ENCODE measurements around the gene EVC2.

EVC2 gene

DNA sequence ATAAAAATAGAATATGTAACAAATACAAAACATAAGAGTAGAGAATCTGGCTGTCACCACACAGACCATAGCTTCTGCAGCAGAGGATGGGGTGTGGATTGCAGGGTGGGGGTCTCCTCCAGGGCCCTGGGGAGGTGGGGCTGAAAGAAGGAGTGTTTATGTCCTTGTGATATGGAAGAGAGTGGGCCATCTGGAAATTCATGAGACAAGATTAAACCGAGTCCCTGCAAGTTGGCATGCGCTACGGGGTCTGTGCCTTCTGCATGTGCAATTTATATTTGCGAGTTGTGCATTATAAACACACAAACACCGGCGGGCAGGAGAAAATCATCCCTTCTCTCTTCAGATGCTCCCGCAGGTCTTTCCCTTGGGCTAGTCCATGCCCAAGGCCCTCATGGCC is 145.9 kb downstream of the EVC2 start:
- no peak for DNase-seq (ENCODE audit: low spot score)

DNA sequence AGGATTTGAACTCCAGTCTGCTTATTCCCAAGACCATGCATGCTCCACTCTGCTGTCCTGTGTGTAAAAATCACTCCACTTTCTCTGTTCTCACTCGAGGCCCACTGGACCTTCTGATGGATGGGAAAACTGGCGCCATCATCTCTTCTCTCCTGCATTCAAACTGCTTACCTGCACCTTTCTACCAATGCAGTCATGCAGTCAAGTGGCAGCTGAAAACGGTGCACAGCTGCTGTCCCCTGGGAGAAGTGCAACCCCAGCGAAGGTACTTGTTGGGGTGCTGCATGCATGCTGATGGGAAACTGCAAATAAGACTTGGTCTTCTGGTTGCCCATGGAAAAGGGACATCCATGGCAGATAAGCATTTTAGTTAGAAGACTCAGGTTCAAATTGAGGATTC is 147.1 kb downstream of the EVC2 start:
- no peak for DNase-seq (ENCODE audit: low spot score)

DNA sequence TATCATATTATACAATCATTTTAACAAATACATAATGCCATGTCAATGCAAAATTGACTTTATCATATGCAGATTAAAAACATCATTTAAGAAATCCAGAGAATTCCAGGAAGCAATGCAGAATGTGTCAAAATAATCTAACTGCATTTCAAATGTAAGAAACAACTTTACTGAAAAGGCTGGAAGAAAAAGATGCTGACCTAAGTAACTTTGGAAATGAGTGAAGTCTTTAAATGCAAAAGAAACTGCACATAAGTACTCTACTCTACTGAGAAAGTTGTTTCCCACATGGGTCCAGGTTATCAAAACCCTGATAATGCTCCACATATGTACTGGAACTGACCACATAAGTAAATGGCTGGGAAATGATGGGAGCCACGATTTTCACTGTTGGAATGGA is 149.9 kb downstream of the EVC2 start:
- DNase-seq (ENCODE audit: low spot score) = no peak

DNA sequence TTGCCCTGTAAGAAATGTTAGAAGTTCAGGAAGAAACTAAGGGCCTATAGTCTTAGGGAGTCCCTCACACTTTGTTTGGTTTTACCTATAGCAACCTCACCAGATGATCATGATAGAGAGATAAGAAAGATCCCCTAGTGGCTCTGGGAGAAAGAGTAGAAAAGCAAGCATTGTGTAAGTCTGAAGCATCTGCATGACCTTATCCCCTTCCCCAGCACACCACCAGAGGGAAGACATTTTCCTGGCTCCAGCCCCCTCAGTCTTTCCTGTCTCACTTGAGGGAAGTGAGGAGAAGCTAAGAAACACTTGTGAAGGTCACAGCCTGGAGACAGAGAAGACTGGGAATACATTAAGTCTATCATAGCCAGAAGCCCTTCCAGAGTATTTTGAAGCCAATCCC is 154.0 kb downstream of the EVC2 start:
- DNase-seq (ENCODE audit: low spot score) = no peak

DNA sequence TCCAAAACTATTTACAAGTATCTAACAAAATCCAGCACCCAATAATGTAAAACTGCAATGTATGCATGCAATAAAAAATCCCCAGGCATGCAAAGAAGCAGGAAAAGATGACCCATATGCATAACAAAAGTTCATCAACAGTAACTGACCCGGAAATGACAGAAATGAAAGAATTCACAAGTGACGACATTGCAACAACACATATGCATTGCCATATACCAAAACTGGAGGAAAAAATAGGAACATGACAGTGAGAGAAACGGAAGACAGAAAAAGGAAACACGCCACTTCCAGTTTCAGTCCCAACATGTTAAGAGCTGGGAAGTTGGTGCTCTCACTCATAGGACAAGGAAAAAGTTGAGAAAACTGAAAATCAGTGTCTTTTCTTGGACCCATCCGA is 154.6 kb downstream of the EVC2 start:
- no peak for DNase-seq (ENCODE audit: low spot score)

DNA sequence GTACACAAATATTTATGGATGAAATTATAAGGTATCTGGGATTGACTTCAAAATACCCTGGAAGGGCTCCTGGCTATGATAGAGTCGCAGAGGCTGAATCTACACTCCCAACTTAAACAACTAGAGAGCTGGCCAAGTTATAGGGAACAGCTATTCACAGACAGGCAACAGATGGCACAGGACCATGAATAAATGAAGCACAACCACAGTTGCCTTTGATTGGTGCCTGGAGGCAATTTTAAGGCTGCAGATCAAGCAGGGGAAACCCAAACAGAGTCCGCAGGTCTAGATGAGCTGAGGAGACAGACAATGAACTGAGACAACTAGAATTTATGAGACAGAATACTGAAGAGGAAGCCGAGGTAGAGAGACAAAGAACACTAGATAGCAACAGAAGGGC is 155.9 kb downstream of the EVC2 start:
- DNase-seq (ENCODE audit: low spot score) = no peak

DNA sequence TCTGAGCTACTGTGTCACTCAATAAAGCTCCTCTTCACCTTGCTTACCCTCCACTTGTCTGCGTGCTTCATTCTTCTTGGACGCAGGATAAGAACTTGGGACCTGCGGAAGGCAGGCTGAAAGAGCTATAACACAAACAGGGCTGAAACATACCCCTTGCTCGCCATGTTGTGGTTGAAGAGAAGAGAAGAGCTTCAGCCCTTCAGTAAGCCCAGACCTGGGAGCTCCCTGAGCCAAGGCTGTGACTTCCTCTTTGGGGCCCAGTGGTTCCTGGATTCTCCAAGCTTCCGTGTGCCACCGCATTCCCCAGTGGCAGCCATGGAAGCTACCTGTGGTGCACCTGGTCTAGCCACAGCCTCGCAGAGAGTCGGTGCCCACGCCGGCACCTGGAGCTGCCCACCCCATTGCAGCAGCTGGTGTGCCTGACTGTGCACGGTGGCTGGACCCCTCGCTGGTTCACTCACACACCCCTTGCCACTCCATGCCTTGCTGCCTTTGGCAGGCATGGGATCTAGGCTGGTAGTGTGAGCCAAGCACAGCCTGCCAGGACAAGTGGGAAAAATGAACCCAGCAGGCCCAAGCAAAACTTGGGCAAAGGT is 160.6 kb downstream of the EVC2 start:
- no peak for DNase-seq (ENCODE audit: low spot score)

DNA sequence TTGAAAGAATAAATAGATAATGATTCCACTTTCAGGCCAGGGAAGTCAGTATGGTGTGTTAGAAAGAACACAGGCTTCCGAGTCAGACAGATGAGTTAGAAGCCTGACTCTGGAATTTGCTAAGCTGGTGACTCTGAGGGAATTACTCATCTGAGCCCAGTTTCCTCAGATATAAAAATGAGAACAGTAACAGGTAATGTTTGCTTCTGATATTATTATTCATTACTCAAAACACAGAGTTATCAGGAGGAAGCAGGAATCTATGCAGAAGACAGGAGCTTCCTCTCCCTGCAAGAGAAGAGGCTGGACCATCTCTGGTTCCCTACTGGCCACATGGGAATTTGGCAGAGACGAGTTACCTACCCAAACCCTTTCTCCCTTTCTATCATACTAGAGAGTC is 163.1 kb downstream of the EVC2 start:
- DNase-seq (ENCODE audit: low spot score) = no peak

DNA sequence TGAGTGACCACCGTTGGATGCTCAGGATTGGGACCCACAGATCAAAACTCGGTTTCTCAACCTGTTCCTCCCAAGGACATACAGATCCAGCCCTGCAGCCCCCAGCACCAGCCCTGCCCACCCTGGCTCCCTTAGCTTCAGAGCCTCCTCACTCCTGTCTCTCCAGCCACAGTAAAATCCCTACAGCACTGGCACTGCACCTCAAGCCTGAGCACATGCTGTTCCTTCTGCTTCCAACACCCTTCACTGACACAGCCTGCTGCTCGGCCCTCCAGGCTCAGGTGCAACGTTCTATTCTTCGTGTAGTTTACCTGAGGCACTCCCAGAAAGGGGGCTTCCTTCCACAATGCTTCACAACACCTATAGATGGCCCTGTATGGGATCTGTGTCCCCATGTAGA is 163.6 kb downstream of the EVC2 start:
- no peak for DNase-seq (ENCODE audit: low spot score)

DNA sequence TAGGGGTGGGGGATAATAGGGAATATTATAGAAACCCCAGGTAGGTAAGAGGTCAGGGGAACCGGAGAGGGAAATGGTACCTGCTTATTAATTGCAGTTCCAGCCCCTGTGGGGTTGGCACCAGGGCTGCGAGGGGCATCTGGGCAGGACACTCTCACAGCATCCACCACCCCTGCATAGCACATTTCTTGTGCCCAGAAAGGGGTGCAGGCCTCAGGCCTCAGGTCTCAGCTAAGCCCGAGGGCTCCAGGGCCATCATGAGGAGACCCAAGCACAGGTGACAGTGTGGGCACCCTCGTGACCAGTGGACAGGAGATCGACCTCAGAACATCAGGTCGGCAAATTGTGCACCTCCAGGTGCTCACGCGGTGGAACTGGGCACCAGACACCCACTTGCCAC is 164.7 kb downstream of the EVC2 start:
- no peak for DNase-seq (ENCODE audit: low spot score)

DNA sequence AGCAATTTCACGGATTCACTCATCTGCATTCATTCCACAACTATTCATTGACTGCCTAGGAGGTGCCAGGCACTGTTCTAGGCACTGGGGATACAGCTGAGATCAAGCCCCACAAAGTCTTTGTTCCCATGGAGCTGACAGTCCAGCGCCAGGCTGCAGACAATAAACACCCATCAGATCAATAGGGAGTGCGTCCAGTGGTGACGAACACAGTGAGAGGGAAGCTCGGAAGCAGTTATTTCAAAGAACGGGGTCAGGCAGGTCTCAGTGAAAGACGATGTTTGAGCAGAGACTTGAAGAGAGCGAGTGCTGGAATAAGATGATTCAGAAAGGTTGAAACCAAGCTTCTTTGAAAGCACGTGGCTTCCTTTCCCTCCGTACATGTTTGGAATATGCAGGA is 167.2 kb downstream of the EVC2 start:
- DNase-seq (ENCODE audit: low spot score) = no peak

DNA sequence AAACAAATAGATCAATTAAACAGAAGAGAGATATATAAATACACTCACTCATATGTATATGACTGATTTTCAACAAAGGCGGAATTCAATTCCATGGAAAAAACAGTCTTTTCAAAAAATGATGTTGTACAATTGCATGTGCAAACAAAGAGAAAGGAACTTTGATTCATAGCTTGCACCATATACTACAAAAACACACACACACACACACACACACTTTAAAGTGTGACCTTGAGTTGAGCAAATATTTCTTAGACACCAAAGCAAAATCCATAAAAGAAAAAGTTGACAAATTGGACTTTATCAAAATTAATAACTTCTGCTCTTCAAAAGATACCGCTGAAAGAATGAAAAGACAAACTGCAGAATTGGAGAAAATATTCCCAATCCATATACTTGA is 168.8 kb downstream of the EVC2 start:
- no peak for DNase-seq (ENCODE audit: low spot score)

DNA sequence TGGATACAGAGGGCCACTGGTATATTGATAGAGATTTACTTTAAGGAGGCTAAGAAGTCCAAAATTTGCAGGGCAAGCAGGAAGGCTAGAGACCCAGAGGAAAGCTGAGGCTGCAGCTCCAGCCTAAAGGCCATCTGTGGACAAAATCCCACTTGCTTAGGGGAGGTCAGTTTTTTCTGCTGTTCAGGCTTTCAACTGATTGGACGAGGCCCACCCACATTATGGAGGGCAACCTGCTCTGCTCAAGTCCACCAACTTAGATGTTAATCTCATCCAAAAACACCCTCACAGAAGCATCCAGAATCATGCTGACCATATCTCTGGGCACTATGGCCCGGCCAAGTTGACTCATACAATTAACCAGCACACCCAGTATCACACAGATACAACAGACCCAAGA is 176.3 kb downstream of the EVC2 start:
- DNase-seq (ENCODE audit: low spot score) = no peak

DNA sequence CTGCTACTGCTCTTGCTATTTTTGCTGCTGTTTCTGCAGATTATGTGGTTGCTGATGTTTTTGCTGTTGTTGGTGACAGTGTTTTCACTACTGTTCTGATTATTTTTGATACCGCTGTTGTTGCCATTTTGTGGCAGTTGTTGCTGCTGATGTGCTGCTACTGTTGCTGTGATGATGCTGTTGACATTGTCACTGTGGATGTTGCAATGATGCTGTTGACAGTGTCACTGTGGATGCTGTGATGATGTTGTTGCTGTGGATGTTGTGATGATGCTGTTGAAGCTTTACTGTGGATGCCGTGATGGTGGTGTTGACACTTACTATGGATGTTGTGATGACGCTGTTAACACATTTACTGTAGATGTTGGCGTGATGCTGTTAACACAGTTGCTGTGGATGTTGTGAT is 180.3 kb downstream of the EVC2 start:
- no peak for DNase-seq (ENCODE audit: low spot score)

DNA sequence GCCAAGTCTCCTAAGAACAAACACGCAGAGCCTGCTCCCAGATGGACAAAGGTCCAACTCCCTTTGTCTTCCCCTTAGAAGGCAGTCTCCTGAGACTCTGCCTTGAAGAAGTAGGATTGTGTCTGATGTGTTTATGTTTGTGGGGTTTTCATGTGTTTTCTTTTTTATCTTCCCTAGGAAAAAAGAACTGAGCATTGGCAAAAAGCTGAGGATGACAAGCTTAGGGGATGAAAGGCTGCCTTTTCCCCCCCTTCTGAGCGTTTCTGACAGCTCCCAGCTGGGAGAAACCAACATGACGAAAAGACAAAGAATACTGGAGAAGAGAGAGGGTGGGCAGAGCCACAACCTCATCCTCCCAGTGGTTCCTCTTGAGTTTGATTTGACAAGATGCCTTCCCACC is 181.1 kb downstream of the EVC2 start:
- DNase-seq (ENCODE audit: low spot score) = no peak

DNA sequence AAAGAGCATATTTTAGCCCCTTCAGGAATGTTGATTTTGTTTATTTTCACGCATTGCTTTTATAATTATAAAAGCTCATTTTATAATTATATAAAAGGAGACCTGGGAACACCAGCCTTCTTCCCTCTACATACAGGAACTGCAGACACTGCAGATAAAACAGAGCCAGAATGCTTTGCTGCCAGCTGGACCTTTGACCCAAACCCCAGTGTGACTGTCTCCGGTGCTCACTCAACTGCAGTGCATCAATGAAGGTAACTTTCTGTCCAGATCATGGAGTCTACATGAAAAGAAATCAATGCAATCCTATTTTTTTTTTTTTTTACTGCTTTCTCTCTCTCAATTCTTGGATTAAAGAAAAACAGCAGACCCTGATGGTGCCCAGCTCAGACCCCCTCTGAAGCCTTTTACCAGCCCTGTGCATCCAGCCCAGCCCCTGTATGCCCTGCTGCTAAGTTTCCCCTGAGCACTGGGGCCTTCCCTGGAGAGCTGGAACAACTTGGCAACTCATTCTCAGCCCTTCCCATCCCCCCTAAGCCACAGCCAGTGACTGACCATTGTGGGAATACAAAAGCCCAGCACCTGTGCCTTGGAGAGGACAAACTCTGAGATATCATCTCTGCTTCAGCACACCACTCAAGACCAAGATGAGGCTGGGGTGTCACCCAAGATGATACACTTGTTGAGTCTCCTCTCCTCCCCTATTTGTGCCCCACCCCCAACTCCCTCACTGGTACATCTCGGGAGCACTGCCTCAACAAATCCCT is 182.1 kb downstream of the EVC2 start:
- no peak for DNase-seq (ENCODE audit: low spot score)

DNA sequence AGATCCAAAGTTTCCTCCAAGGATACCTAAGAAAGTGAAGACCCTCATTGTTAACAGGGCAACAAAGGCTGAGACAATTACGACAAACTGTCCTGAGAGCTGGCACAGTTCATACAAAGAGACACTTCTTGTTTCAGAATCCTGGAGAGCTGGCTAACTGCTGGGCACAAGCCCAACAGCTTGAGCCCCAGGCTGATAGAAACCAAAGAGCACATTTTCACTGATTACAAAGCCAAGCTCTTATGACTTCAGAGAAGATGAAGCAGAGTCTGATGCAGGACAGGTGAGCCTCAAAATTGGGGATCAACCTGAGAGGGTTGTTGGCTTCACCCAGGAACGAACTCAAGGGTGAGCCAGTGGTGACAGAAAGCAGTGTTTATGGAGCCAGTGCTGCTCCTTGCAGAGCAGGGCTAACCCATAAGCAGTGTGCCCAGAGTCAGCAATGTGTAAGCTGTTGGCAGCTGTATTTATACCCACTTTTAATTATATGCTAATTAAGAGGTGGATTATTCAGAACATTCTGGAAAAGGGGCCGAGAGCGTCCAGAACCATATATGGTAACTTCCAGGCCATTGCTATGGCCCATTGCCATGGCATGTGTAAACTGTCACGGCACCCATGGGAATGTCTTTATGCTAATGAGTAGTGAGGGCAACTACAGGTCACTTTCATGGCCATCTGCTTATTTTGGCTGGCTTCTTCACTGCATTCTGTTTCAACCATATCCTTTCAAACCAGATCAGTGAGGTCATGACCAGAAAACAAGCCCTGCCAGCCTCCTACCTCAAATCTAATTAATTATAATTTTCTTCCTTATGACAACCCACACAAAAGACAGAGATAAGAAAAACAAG is 183.7 kb downstream of the EVC2 start:
- no peak for DNase-seq (ENCODE audit: low spot score)

DNA sequence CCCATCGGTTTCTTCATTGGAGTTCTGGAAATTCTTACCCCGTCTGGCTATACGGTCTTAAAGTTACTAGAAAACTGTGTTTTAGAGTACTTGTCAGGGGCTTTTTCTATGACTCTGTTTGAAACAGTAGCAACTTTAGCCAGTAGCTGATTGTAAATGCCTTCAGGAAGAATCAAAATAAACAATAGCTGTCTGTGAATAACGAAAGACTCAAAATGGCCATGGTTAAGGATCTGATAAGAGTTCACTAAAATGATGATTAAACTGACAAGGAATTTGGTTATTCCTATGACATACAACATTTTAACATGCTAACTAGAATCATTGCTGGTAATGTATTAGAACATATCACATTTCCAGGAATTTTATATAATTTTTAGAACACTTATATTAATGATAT is 191.0 kb downstream of the EVC2 start:
- DNase-seq (ENCODE audit: low spot score) = no peak

DNA sequence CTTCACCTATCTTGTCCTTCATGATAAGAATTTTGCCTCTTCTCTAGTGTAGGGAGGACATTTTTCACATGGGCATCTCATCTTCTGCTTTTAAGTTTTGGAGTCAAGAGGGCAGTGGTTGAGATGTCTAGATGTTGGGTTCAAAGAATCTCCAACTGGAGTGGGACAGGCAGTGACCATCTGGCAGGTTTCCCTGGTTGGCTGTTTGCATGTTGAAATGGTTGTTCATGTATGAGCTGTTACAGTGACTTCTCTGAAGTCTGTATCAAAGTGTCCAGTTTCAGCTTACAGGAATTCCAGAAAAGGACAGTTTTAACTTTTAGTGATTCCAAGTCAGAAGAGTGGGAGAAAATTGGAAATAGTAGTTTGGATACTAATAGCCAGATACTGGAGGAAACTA is 192.7 kb downstream of the EVC2 start:
- DNase-seq (ENCODE audit: low spot score) = no peak

Data from CD4-positive, alpha-beta T cell treated with Interleukin-6 at 100 ng/mL for 8 hours (primary cell).